ENCODE measurements around the gene YBX3. TPM values are rescaled to one million over a fixed set of nuclear protein-coding genes. Genes with fewer than 3 reads are reported as not detected.

The YBX3 gene
- total RNA-seq, 1 donor from 2014 or later = 773 TPM

DNA sequence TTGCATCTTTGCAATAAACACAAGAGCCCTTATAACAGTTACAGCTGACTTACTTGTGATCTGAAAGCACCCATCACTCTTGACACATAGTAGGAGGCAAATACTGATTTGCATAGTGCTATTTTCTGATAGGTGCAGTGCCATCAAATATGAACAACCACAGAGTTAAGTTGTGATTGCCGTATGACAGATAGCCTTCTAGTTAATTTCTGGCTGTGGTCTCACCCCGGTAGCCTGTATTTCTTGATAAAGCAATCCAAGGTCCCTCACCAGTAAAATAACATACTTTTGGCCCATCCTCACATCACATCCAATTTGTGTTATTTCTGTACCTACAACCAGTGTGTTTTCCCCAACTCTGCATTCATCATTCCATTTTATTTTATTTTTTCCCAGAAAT lies 26.0 kb downstream of the YBX3 start:
- intact Hi-C loops (cut with micrococcal nuclease) = no loop called here
- DNase-seq (no peak), ATAC-seq (no peak)

DNA sequence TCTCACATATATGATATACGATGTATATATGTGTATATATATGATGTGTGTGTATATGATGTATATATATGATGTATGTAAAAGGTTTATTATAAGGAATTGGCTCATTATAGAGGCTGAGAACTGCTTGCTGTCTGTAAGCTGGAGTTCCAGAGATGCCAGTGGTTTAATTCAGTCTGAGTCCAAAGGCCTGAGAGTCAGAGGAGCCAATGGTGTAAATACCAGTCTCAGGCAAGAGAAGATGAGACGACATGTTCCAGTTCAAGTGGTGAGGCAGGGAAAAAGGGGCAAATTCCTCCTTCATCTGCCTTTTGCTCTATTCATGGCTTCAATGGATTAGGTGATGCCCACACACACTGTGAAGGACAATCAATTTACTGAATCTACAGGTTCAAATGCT lies 32.2 kb downstream of the YBX3 start:
- DNase-seq (no peak), ATAC-seq (no peak)
- intact Hi-C loops (cut with micrococcal nuclease) = no loop called here

DNA sequence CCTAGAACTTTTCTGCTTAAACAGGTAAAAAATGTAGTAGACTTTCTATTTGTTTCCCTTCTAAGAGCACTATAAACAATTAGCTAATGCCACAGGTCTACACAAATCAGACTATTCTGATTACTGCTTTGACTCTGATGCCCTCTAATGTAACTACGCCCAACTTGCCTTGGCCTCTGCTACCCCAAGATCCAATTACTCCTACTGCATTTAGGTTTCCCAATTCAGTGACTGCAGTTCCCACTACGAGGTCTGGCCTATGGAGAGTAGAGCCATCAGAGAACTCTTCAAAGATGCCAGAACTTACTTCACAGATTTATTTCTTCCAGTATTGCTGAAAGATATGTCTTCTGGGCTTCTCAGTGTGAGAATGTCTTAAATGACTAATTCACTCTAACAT lies 34.0 kb downstream of the YBX3 start:
- intact Hi-C loops (cut with micrococcal nuclease) = no loop called here
- DNase-seq (no peak), ATAC-seq (no peak)

DNA sequence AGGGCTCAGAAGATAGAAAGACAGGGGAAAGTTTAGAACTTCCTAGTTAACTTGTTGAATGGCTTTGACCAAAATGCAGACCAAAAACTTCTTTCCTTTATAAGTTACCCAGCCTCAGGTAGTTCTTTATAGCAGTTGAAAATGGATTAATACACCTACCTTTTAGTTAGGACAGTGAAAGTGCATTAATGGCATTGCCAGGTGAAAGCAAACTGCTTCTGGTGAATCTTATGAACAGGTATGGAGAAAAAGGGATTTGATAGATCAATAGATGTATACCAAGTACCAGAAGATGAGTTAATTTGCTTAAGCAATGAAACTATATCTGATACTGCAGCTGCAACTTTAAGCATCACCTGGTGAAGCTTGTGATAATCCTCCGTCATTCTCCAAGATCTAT lies 35.1 kb downstream of the YBX3 start:
- ATAC-seq (no peak), DNase-seq (no peak)
- intact Hi-C loops (cut with micrococcal nuclease) = no loop called here

DNA sequence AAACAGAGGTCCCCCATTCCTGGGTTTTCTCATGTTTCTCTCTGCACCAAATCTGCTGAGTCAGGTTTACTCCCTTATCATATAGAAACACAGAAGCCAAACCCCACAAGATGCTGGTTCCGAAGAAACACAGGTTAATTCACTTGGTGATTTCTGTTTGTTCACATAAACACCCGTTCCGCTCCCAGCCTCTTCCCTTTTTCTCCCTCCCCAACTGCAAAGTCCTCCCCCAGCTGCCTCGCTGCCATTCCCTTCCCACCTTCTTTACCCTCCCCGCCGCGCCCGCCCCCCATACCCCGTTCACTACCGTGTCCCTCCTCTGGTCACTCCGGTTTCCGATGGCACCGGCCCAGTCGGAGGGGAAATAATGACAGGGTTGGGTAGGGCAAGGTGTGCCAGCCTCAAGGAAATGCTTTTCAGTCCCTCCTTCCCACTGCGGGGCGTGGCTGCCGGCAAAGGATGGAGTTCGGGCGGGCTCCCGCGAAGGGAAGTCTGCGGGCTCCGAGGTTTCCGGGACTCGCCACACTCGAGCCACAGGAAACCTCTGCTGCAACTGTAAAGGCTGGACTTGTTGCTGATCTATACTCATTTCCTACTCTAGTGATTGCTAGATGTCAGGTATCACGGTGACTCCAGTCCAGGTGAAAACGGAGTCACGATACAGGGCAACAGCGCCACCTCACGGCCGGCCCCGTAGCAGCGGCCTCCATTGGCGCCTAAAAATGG lies 49.3 kb downstream of the YBX3 start, which contains the start of gene STYK1:
Gene STYK1 (minus strand): TSS at position 394 of the 726 bp plus-strand sequence. CDS start 39,434 bp downstream, outside the sequence.
- ATAC-seq = no peak
- peak; percentile 57 for DNase-seq
- intact Hi-C loops (cut with micrococcal nuclease) = no loop called here

DNA sequence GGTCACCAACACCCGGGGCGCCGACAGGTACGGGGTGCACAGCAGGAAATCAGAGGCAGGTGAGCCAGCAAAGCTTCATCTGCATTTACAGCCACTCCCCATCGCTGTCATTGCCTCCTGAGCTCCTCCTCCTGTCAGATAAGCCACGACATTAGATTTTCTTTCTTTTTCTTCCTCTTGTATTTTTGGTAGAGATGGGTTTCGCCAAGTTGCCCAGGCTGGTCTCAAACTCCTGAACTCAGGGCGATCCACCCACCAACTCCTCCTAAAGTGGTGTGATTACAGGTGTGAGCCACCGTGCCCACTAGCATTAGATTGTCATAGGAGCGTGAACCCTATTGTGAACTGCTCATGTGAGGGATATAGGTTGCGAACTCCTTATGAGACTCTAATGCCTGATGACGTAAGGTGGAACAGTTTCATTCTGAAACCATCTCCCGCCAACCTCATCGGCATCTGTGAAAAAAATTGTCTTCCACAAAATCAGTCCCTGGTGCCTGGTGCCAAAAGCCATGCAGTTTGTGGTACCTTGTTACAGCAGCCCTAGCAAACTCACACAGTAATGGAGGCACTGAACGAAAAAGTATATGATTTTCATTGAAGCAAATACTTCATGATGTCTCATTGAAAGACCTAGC lies 50.8 kb downstream of the YBX3 start:
- intact Hi-C loops (cut with micrococcal nuclease) = no loop called here
- ATAC-seq = no peak
- no peak for DNase-seq

DNA sequence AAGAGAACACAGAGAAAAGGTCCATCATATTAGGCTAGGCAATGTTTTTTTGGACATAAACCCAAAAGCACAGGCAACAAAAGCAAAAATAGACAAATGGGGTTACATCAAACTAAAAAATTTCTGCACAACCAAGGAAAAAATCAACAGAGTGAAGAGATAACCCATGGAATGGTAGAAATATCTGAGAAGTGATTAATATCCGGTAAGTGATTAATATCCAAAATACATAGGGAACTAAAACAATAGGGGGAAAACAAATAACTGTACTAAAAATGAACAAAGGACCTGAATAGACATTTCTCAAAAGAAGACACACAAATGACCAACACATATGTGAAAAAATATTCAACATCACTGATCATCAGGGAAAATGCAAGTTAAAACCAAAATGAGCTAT lies 53.6 kb downstream of the YBX3 start:
- no peak for DNase-seq
- intact Hi-C loops (cut with micrococcal nuclease) = no loop called here

DNA sequence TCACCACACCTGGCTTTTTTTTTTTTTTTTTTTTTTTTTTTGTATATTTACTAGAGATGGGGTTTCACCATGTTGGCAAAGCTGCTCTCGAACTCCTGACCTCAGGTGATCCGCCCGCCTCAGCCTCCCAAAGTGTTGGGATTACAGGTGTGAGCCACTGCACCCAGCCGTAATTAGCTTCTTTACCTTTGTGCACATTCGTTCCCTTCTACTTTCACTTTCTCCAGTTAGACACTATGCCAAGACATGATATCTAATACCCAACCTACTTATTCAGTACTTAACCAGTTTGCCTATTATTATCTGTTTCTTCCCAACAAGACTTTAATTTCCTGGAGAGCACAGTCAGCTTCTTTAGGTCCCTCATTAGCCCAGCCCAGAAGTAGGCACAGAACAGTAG lies 54.6 kb downstream of the YBX3 start:
- no peak for ATAC-seq
- no peak for DNase-seq
- intact Hi-C loops (cut with micrococcal nuclease) = no loop called here

More for the DNA sequence above, 53.6 kb downstream of the YBX3 start:
- no peak for ATAC-seq

DNA sequence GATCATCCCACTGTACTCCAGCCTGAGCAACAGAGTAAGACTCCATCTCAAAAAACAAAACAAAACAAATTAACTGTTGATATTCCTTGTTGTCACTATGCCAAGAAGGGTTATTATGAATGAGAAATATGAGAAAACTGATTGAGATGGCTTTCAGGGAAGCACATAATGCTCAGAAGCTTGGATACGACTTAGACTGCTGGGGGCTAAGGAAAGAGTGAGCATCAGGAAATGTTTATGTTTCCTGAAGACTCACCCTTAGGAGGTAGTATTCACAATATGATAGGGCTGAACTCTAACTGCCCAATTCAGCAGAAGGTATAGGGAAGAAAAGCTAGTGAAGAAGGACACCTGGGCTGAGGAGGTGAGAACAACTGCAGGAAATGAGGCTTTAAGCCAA lies 55.5 kb downstream of the YBX3 start:
- ATAC-seq = no peak

DNA sequence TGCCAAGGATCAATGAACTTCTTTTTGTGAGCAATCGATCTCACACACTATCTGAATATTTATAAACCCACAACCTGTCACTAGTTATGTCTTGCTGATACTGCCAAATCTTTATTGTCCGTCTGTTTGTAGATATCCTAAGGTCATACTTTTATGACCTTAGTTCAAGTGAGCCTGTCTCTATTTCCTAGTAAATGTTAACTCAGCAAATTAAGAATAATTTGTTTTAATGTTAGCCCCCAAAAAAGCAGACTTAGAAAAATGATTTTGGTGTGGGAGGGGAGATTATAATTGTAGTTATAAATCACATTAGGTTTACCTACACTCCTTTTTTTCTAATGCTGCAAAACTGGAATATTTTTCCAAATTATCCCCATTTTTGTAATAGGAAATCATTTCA lies 58.6 kb downstream of the YBX3 start:
- intact Hi-C loops (cut with micrococcal nuclease) = no loop called here
- no peak for DNase-seq
- ATAC-seq = no peak

More for the DNA sequence above, 55.5 kb downstream of the YBX3 start:
- intact Hi-C loops (cut with micrococcal nuclease) = no loop called here
- DNase-seq = no peak

DNA sequence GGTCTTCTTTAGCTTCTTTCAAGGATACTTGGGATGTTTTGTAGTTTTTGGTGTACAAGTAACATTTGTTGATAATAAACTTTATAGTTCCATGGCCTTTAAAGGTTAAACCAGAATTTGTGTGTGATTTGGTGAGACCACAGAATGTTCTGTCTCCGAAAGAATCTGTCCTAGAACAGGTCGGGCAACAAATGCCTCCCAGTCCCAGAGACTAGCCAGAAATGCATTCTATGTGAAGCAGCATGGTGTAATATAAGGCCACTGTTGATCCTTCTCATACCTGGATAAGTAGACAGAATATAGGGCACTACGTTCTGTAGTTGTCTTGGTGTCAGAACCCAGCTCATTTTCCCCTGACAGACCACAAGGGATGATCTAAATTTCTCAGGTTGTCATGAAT lies 59.3 kb downstream of the YBX3 start:
- DNase-seq = no peak
- intact Hi-C loops (cut with micrococcal nuclease) = no loop called here
- no peak for ATAC-seq

DNA sequence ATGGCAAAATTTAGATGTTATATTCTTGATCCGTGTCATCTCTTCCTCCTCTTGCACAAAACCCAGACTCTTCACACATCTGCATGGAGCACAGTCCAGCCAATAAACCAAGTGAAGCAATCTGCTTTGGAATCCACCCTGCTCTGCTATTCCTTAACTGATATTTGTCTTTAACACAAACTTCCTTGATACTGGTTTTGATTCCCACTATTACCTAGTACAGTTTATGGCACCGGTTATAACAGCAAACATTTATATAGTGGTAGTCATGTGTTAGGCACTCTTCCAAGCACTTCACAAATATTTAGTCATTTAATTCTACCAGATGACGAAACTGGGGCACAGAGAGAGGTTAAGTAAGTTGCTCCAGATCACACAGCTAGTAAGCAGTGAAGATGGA lies 61.8 kb downstream of the YBX3 start:
- DNase-seq (no peak), ATAC-seq (no peak)
- intact Hi-C loops (cut with micrococcal nuclease) = no loop called here

DNA sequence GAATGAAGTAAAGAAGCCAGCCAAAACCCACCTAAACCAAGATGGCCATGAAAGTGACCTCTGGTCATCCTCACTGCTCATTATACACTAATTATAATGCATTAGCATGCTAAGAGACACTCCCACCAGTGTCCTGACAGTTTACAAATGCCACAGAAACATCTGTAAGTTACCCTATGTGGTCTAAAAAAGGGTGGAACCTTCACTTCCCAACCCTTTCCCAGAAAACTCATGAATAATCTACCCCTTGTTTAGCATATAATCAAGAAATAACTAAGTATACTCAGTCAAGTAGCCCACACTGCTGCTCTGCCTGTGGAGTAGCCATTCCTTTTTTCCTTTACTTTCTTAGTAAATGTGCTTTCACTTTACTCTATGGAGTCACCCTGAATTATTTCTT lies 69.1 kb downstream of the YBX3 start:
- intact Hi-C loops (cut with micrococcal nuclease) = no loop called here
- DNase-seq (no peak), ATAC-seq (no peak)

DNA sequence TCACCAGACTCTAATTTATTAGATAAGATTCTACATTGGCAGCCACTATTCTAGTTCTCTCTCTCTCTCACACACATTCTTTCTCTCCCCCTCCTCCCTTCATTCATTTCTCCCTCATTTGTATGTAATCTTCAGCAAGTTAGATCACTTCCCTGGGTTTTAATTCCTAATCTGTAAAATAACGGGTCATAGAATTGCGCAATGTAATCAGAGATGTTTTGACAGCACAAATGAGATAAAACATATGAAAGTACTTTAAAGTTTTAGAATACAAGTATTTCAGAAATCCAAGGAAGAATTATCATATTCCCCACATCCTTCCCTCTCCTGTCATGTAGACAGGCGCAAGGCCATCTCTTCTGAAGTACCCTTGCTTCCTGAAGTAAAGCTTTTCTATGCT lies 70.9 kb downstream of the YBX3 start:
- intact Hi-C loops (cut with micrococcal nuclease) = no loop called here
- no peak for DNase-seq
- ATAC-seq = no peak

Other genes with a start within 250 kb of the YBX3 start
- gene EIF2S3B, start 217.4 kb downstream of the YBX3 start, total RNA-seq = not detected
- 11.5 TPM for gene MAGOHB, start 109.7 kb downstream of the YBX3 start, total RNA-seq
- gene STYK1, start 49.3 kb downstream of the YBX3 start, total RNA-seq = not detected
- gene TAS2R7, start 79.3 kb upstream of the YBX3 start, total RNA-seq = not detected
- gene TAS2R8, start 84.0 kb upstream of the YBX3 start, total RNA-seq = not detected
- not detected for gene TAS2R9, start 86.8 kb upstream of the YBX3 start, total RNA-seq
- gene TAS2R10, start 103.0 kb upstream of the YBX3 start, total RNA-seq = not detected
- 0.94 TPM for gene PRR4, start 126.2 kb upstream of the YBX3 start, total RNA-seq
- gene PRH1, start 160.9 kb upstream of the YBX3 start, total RNA-seq = 3.8 TPM
- gene TAS2R13, start 186.2 kb upstream of the YBX3 start, total RNA-seq = 0.30 TPM
- gene PRH2, start 205.9 kb upstream of the YBX3 start, total RNA-seq = not detected
- gene TAS2R14, start 215.9 kb upstream of the YBX3 start, total RNA-seq = 0.45 TPM